Bronchial epithelial cell (primary cell): ENCODE data around the gene GBX1. TPM values are rescaled to one million over a fixed set of nuclear protein-coding genes. Genes with fewer than 3 reads are reported as not detected.

Experiments
- DNase-seq: peaks from one replicate; pipeline ENCODE4 v3.0.0-alpha.2; 2010; ENCODE audit warnings: low read depth
- FAIRE-seq: peaks from 2 replicates; lab custom pipeline; 2011; peaks lifted over from hg19 to GRCh38; lab: Jason Lieb, UNC
- H3K27me3 ChIP-seq: 2 replicates; pipeline ENCODE4 v1.5.1; 2011; ENCODE audit warnings: low read length; ENCODE audit not compliant: control insufficient read depth, insufficient read depth
- H3K36me3 ChIP-seq: 2 replicates; pipeline ENCODE4 v1.5.1; 2011; ENCODE audit warnings: low read length; ENCODE audit not compliant: control insufficient read depth, insufficient read depth
- H3K4me3 ChIP-seq: 2 replicates; pipeline ENCODE4 v1.5.1; 2011; ENCODE audit warnings: mild to moderate bottlenecking, low read depth, low read length, control low read depth
- total RNA-seq: library from RNA; depleted of rRNA; stranded (reverse); fragments of >200 nt; gene quantifications from 2 replicates; pipeline ENCODE4 v1.2.1, GENCODE V29; 2014
- TF ChIP-seq, protein P1 (sequence below): IDR thresholded peaks from 2 replicates; pipeline ENCODE4 v1.5.1; 2011; ENCODE audit warnings: mild to moderate bottlenecking, moderate library complexity, low read length, control low read depth, inconsistent platforms; ENCODE audit not compliant: insufficient read depth, severe bottlenecking

The GBX1 gene
- total RNA-seq, 1 donor from 2014 or later, result not detected

GRCh38 chr7:151210087-151210854, 42.8 kb upstream of the GBX1 start, which contains the start of gene H2BK1:
TSS of gene H2BK1 (minus strand) at chr7:151210488. CDS start at chr7:151210318, 170 bp downstream.
- DNase-seq (no peak), FAIRE-seq (no peak)
- no peak within 1 kb of the TSS for H3K4me3 ChIP-seq
- TF ChIP-seq, protein P1, sequence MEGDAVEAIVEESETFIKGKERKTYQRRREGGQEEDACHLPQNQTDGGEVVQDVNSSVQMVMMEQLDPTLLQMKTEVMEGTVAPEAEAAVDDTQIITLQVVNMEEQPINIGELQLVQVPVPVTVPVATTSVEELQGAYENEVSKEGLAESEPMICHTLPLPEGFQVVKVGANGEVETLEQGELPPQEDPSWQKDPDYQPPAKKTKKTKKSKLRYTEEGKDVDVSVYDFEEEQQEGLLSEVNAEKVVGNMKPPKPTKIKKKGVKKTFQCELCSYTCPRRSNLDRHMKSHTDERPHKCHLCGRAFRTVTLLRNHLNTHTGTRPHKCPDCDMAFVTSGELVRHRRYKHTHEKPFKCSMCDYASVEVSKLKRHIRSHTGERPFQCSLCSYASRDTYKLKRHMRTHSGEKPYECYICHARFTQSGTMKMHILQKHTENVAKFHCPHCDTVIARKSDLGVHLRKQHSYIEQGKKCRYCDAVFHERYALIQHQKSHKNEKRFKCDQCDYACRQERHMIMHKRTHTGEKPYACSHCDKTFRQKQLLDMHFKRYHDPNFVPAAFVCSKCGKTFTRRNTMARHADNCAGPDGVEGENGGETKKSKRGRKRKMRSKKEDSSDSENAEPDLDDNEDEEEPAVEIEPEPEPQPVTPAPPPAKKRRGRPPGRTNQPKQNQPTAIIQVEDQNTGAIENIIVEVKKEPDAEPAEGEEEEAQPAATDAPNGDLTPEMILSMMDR, result no peak
- peaks cover under 1% of the 10 kb centered on the region for H3K27me3 ChIP-seq
- H3K36me3 ChIP-seq, result peaks cover 6% of the 10 kb centered on the region

DNA sequence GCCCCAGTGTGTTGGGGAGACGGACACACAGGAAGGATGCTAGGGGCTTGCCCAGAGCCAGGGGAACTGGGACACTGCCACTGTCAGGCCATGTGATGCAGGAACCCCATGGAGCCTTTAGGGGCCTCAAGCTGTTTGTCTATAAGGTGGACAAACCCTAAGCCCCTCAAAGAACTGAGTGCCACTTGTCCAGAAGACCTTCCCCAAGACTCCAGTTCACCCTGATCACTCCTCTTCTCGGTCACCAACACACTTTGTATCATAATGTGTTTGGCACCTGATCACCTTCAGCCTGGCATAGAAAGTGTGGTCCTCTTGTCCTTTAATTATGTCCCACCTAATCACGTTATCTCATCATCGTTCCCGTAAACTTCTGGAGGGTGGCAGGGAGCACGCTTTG, 42.1 kb upstream of the GBX1 start:
- TF ChIP-seq, protein P1, result no peak
- DNase-seq (no peak), FAIRE-seq (no peak)
- peaks cover 2% of the 10 kb centered on the region for H3K27me3 ChIP-seq
- peaks cover 2% of the 10 kb centered on the region for H3K36me3 ChIP-seq
- no peak overlapping the region for H3K4me3 ChIP-seq

DNA sequence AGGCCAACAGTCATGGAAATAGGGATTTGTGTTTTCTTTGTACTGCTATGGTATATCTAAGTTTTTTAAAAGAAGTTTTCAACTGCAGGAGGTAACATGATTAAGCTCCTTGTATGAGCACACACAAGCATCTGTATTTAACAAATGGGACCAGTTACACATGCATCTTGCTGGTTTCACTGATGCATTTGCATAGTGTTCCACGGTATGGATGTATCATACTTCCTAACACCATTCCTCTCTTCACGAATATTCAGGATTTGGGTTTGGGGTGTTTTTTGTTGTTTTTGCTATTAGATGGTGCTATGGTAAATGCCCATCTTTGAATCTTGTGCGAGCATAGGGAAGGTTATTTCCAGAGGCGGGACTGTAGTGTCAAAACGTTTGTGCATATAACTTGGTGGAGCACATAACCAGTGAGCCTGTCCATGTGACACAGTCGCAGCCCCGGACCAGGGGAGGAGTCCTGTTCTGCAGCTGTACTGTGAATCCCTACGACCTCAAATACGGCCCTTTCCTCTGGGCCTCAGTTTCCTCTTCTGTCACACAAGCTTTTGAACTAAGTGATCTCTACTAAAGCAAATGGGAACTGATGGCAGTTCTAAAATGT, 40.9 kb upstream of the GBX1 start:
- no peak overlapping the region for H3K4me3 ChIP-seq
- H3K36me3 ChIP-seq, result no peaks in the 10 kb centered on the region
- H3K27me3 ChIP-seq, result peaks cover 2% of the 10 kb centered on the region
- TF ChIP-seq, protein P1, result no peak
- FAIRE-seq (no peak), DNase-seq (no peak)

DNA sequence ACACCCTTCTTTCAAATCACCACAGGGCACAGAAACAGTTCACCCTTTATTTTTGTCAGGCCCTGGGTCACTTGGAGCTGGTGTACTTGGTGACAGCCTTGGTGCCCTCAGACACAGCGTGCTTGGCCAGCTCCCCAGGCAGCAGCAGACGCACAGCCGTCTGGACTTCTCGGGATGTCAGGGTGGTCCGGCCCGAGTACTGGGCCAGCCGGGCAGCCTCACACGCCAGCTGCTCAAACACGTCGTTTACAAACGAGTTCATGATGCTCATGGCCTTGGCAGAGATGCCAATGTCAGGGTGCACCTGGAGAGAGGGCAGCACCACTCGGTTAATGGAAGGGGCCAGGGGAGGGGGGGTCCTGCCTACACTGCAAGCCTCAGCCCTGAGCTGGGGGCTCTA, 40.3 kb upstream of the GBX1 start:
- Histone ChIP-seq H3K27me3 (peaks cover 2% of the 10 kb centered on the region), H3K36me3 (no peaks in the 10 kb centered on the region), H3K4me3 (no peak overlapping the region)
- FAIRE-seq, result no peak
- TF ChIP-seq, protein P1, result no peak
- DNase-seq, result no peak

DNA sequence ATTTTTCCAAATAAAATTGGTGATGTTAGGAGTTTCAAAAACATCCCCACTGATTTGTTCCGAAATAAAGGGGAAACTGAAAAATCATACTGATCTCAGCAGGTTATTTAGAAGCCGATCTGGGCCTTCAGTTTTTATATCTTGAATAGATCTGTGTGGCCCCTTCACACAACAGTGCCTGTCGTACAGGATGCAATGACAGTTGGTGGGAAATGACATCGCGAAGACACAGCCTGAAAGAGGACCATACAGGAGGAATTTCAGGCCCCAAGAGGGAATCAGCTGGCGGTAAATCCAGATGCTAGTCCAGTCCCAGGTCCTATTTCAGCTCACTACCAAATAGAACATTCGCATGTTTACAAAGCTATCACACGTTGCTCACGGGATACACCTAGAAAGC, 39.8 kb upstream of the GBX1 start:
- no peak overlapping the region for H3K4me3 ChIP-seq
- DNase-seq (no peak), FAIRE-seq (no peak)
- H3K36me3 ChIP-seq, result no peaks in the 10 kb centered on the region
- TF ChIP-seq, protein P1, result no peak
- H3K27me3 ChIP-seq, result peaks cover 2% of the 10 kb centered on the region
